Dedifferentiated amniotic fluid mesenchymal stem cell (primary cell): ENCODE measurements around the gene MPST.

Experiments used
- DNase-seq: peaks from one replicate; pipeline ENCODE4 v3.0.0-alpha.2; 2016; ENCODE audit errors: extremely low spot score

The MPST gene

DNA sequence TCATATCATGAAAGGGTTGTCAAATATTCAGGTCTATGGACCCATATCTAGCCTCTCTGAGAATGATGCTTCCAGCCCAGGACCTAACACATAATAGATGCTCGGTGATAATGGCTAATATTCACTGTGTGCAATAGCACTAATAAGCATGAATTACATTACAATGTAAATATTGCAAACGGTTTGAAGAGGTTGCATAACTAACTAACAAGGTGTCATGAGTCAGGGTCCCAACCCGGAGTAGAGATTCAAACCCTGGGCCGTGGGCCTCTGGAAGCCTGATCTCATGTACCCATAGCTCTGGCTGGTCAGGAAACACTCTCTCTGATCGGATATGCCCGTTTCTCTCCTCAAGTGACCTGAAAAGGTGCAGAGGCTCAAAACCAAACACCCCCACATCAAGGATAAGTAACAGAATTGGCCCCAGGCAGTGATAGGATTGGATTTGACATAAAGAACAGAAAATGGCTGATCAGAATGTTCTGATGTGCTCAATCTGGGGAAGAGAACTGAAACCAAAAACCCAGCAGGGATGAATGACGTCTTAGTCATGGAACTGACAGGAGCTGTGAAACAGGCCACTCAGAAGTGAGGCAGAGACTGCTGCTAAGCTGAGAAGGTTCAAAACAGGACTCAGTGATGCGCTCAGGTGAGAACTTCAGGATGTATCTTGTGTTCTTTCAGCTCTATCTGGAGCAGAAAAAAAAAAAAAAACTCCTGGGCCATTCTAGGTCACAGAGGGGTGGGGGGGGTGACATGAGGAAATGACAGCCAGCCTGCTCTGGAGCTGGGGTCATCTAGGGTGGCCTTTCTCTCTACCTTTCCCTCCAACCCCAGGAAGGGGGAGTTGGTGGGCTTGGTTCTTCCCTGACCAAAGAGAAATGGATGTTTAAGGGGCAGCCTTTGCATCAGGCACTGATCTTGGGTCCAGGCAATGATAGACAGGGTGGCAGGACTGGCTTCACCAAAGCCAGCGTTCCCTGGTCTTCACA lies 25.4 kb downstream of the MPST start:
- no peak for DNase-seq

DNA sequence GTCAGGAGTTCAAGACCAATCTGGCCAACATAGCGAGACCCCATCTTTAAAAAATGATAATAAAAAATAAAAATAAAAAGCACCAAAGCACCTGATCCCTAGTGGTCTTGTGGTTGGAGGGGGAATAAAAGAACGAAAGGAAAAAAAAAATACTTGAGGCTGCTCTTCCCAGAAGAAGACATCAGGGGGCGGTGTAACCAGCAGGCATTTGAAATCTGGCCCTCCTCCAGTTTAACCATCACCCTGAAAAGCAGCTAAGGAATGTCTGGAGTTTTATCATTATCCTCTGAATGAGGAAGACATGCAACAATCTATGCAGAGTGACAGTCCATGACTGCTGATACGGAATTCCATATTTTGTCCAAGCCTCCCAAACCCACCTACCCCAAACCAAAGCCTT lies 26.4 kb downstream of the MPST start:
- DNase-seq = no peak

DNA sequence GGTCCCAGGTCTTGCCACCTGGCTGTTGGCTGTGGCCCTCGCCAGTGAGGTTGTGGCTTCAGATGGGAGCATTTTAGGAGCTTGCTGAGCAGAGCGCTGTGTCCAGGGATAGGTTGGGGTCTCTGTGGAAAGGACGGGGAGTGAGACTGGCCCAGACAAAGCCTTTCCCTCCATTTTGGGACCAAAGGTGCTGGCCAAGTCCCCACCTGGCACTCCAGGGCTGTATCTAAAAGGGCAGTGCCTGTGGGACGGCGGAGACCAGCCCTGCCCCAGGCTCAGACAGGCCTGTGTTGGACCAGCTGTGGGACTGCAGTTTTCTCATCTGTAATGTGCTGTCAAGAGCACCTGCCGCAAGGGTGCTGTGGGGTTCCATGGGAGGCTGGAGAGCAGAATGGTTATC lies 27.0 kb downstream of the MPST start:
- no peak for DNase-seq

GRCh38 chr22:37047006-37047405 lies 27.5 kb downstream of the MPST start:
- DNase-seq = no peak

GRCh38 chr22:37048133-37048532 lies 28.6 kb downstream of the MPST start:
- no peak for DNase-seq

- no peak for DNase-seq
These were observed 29.7 kb downstream of the MPST start for GRCh38 chr22:37049224-37049623.

GRCh38 chr22:37050913-37051312 lies 31.4 kb downstream of the MPST start:
- DNase-seq = no peak

GRCh38 chr22:37051391-37052385 lies 32.1 kb downstream of the MPST start, which contains the start of gene KCTD17:
Gene KCTD17 (plus strand): TSS chr22:37051742. CDS start chr22:37051761, 19 bp downstream.
- peak; percentile 35 for DNase-seq

GRCh38 chr22:37052386-37053309 lies 33.1 kb downstream of the MPST start:
- no peak for DNase-seq

DNA sequence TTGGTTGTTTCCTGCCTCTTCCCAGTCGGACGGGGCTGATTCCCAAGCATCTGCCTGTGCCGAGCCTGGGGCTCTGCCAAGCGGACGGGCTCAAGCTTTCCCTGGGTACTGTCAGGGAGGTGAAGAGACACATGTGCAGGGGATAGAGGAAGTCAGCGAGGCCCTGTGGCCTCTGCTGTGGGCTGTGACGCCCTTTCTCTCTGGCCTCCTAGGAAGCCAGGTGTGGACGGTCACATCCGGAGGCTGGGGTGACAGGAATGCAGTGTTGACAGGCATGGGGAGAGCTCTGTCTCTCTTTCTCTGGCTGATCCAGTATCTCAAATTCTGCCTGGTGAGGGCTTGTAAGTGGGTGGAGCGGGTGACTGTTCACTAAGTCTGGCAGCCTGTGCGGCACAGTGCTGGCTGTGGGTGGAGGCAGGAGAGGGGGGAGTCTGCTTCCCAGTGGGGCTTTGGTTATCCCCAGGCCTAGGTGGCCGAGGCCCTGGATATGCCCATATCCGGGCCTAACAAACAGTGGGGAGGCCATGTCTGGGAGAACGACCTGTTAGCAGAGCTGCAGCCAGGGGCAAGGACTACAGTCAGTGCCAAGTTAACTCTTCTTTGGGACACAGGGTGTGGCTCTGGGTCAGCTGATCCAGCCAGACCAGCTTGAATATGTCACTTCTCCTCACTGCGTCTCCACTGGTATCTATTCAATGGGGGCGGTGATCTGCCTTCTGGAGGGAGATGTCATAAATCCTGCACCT lies 33.9 kb downstream of the MPST start:
- DNase-seq = no peak

- no peak for DNase-seq
These were observed 34.5 kb downstream of the MPST start for GRCh38 chr22:37054056-37054395.

GRCh38 chr22:37054600-37055365 lies 35.2 kb downstream of the MPST start:
- DNase-seq = no peak

DNA sequence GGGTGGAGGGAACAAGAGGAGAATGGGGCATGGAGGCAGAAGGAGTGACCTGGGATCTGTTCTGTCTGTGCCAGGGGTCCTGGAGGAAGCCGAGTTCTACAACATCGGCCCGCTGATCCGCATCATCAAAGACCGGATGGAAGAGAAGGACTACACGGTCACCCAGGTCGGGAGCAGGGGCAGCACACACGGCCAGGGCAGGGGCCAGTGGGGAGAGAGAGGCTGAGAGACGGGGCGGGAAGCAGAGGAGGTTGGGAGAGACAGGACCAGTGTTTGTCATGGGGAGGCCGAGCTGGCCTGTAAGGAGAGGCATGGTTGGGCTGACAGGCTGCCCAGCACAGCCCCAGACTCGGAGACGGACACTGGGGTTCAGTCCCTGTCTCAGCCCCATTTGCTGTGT lies 36.7 kb downstream of the MPST start:
- no peak for DNase-seq

DNA sequence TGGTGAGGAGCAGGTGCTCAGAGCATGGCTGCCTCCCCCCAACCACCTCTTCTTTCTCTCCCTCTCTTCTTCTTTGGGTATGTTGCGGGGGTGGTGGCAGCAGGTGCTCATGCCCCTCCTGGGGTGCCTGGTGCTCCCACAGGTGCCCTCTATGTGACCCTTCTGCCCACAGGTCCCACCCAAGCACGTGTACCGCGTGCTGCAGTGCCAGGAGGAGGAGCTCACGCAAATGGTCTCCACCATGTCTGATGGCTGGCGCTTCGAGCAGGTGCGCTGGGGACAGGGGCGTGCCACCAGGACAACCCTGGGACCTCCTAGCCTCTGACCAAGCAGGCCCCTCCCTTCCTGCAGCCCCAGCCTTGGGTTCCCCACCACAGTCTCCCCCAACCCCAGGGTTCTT lies 37.7 kb downstream of the MPST start:
- no peak for DNase-seq

DNA sequence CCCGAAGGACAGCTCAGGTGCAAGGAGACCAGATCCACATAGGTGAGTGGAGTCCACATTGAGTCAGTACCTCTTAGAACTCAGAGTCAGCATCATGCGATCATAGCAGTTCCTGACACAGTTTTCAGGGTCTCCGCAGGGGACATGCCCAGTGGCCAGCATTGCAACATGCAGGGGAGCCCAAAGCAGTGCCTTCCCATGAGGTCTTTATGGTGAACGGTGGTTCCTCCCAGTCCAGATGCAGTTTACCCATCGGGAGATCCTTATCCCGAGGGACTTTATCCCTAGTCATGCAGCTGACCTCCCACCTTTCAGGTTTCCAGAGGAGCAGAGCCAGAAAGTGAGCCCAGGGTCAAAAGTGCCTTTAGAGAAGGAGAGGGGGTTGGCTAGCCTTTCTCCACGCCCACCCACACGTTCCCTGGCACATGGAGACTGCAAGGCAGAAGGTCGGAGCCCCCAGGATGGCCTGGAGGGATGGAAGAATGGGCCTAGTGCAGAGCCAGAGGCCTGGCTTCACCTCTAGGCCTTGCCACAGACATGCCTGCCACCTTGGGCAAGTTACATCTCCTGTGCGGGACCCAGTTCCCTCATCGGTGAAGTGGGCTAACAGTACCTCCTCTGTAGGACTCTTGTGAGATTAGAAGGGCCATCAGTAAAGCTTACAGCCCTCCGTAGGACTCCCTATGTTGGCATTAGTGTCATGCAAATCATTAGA lies 38.4 kb downstream of the MPST start:
- DNase-seq = no peak

GRCh38 chr22:37058917-37059701 lies 39.6 kb downstream of the MPST start:
- DNase-seq = no peak

DNA sequence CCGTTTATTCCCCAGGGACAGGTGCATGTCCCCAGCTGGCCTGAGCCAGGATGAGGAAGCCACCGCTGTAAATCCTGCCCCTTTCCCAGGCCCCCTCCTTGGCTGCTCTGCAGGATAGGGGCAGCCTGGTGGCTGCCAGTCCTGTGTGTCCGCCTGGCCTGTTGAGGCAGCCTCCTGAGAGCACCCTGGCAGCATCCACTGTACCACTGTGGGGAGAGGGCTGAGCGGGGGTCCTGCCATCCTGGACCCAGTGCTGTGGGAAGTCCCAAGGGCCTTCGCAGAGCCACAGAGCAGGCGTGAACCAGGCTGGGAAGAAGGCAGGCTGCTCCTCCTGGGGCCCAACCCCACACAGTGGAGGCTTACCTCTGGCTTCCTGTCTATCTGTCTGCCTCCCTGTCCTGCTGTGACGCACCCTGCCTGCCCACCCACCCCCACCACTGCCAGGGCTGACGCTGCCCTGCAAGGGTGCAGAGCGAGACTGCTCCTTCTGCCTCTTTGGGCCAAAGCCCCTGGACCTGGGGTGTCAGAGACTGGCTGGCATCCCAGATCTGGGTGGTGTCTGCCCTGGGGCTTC lies 40.4 kb downstream of the MPST start:
- DNase-seq = no peak
